Measurements from ENCODE around the gene DNAJC8.

Gene DNAJC8

DNA sequence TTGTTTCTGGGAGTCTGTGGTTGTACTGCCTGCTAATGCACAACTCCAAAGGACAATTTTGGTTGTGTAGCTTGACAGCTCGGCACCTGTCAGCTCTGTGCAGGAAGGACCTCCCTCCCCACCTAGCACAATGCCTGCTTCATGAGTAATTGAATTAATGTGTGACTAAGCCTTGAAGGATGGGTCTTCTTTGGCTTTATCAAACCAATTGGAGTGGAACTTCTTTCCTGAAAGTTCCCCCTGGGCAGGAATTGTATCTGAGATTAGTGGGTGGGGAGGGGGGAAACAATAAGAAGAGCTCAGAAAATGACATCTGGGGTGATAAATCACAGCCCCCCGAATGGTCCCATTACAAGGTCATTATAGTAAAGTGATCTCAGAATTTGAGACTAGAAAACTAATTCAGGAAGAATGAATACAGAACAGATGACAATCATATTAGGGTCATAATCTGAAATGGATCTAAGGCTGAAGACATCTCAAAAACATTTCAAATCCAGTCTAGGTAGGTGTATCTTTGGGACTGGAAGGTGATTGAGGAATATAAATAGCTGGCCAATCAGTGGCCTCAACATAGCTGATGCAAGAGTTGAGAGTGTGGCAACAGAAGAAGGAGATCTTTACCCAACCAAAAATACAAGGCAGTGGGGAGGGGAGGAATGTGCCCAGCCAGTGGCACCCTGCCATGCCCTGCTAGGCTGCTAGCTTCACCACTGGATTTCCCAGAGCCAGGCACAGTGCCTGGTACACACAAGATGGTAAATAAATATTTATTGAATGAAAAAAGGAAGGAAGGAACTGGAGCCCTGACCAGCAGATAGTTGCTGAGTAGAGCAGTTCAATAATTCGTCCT is 16.4 kb upstream of the DNAJC8 start:
- DNase-seq = peak; percentile 64

DNA sequence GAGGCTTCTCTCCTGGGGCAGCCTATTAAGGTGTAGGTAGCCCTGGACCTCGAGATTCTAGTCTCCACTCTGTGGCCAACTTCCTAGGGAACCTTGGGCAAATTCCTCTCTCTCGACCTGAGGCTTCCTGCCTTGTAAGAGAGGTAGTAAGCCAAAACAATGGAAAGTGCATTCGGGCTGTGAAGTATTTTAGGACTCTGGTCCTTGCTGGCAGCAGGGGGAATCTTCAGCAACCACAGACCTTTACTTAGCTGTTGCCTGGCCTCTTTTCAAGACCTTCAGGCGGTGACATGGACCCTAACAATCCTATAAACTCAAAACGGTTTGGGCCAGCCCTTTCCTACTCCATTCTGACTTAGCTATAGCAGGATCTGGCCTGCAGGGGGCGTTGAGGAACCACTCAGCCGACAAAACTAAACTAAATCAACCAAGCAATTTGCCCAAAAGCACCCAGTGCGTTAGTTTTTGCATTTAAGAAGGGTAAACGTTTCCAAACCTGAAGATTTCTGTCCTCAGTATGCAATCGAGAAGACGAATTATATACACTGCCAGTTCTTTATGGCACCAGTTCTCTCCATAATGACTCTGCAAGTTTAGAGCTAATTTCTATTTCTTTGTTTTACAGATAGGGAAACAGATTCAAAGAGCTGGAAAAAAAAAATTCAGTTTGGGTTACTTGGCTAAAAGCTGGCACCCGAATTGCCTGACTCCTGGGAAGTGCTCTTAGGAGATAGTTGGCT is 15.6 kb upstream of the DNAJC8 start:
- DNase-seq = peak; percentile 94

DNA sequence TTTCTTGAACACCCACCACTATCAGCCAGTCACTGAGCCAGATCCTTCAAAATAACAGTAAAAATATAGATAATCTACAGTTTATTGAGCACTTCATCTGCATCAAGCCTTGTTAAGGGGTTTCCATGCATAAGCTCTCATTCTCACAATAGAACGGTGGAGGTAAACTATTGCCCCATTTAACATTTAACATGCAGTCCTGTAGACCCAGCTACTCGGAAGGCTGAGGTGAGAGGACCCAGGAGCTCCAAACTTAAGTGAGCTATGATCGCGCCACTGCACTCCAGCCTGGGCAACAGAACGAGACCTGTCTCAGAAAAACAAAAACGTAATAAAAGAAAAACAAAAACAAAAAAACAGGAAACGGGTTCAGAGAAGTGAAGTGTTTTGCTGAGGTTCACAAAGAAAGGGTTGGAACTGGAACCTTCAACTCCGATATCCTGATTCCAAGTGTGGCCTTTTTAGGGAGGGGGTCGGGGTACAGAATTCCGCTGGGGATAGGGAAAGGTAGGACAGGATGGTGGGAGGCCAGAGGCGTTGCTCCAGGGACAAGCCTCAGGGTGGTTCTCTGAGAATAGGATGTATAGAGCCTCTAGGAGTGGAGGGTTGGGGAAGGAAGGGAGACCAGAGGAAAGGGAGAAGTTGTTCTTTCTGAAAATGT is 14.9 kb upstream of the DNAJC8 start:
- no peak for DNase-seq

DNA sequence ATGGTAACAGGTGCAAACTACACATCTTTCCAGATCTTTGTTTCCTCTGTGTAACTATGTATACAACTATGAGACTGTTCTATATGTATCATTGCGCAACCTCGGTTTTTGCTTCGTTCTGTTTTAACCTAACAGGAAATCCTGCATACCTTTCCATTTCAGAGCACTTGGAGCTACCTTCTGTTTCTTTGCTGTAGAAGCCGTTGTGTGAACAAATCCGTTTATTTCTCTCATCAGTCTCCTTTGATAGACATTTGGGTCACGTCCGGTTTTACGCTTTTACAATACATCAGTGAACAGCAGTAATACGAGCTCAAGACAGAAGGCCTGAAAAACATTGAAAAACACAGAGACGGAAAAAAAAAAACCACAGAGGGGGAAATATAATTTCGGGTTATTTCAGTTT is 13.6 kb upstream of the DNAJC8 start:
- DNase-seq = peak; percentile 79

DNA sequence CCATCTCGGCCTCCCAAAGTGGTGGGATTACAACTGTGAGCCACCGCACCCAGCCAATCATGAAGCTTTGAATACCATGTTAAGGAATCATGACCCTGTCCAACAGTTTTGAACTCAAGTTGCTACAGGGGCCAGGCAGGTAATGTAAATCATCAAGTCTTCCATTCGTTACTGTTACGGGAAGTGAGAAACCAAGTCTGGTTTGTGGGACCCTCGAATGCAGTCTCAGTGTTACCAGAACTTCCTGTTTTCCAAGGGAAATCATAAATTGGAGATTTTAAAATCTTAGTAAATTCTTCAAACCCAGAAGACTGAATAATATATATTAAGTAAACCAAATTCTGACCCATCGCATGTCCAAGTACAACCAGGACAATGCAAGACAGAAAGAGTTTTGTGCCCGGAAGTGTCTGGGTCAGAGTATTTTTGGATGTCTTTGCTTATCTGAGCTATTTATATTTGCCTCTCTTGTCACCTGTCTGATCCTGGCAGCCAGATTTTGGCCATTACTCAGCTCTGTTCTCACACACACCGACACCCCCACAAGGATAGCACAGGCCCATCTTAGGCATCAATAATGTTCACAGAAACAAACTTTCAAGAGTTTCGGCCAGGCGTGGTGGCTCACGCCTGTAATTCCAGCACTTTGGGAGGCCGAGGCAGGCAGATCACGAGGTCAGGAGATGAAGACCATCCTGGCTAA is 11.9 kb upstream of the DNAJC8 start:
- no peak for DNase-seq

DNA sequence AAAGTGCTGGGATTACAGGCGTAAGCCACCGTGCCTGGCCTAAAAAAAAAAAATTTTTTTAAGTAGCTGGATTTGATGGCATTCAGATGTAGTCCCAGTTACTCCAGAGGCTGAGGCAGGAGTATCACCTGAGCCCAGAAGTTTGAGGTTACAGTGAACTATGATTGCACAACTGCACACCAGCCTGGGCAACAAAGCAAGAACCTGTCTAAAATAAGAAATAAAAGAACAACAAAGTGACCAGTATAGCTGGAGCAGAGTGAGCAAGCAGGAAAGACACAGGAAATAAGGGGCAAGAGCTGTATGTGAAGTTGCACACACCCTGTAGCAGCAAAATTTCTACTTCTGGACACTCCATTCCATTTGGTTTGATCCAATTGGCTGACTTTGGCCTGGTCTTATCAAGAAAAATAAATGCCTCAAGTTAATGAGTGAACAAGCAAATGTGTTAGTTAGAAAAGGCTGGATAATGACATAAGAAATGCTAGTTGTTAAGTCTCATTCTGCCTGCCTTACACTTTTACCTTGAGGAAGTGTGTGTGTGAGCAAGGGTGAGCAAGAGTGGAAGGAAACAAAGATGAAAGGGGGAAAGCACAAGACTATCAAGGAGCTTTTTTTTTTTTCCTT is 11.0 kb upstream of the DNAJC8 start:
- DNase-seq = peak; percentile 39

DNA sequence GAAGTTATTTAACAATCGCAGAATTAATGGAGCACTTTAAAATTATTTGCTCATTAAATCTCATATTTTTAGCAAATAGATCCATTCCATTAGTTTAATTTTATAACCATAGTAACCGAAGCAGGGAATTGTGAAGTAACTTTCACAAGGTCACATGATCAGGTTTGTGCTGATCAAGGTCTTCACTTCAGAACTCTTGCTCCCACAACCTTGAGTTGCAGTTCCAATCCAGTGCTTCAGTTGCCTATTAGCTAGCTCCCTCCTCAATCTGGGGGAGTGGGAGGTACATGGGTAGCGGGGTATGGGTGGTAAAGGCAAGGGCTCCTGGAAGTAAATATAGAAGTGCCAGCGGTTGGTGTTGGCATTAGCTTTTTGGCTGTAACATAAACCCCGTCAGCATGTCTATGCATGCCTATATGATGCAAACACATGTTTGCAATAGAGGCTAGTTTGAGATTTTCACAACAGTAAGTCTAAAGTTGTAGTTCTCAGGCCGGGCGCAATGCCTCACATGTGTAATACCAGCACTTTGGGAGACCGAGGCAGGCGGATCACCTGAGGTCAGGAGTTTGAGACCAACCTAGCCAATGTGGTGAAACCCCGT is 8.9 kb upstream of the DNAJC8 start:
- no peak for DNase-seq

DNA sequence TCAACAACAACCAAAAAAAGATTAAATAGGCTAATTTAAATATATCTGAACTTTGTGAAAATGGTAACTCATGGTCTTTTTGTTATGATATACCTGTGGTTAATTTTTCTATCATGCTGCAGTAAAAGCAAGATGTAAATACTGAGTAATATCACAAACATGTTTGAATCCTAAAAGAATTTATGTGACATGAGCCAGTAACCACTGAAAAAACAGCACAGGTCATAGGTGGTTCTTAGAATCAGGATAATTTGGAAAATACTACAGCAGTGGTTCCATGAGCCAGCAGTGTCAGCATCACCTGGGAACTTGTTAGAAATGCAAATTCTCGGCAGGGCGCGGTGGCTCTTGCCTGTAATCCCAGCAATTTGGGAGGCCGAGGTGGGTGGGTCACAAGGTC is 7.2 kb upstream of the DNAJC8 start:
- no peak for DNase-seq

DNA sequence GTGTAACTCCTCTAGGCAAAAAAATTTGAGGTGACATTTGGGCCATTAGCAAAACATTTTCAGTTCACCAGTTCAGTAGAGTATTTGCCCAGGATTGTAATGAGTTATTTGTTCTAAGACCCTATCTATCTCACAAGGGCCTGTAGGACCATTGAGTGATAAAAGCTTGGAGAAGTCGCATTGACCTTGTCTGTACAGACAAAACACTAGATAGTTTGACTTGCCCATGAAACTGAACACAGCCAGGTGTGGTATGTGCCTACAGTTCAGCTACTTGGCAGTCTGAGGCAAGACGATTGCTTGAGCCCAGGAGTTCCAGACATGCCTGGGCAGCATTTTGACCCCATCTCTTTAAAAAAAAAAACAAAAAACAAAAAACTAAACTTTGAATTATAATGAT is 6.2 kb upstream of the DNAJC8 start:
- peak; percentile 32 for DNase-seq

DNA sequence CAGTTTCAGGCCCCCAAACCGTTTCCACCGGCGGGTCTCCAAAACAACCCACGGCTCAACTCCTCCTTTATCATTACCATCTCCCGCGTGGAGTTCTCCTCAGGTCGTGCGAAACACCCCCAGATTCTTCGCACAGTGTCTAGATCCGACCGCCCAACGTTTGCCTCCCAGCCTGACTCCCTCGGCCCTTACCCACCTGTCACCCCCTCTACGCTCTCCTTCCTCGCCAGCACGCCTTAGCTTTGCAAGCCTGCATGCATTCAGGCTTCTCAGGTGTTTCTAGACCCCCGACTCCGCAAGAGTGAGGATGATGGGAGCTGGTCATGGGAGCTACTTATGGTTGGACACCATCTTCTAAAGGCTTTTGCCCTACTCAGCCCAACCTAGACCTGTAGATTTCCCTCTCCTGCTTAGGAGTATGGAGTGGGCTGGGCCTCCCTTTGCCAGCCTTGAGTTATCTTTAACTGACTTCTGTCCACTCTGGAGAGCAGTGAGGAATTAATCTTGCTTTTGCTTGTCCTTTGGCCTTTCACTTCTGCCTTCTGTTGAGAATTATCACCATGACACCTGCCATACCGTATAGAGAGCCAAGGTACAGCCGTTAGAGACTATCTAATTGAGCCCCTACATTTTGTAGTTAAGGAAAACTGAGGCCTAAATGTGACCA is 4.0 kb upstream of the DNAJC8 start:
- peak; percentile 87 for DNase-seq

DNA sequence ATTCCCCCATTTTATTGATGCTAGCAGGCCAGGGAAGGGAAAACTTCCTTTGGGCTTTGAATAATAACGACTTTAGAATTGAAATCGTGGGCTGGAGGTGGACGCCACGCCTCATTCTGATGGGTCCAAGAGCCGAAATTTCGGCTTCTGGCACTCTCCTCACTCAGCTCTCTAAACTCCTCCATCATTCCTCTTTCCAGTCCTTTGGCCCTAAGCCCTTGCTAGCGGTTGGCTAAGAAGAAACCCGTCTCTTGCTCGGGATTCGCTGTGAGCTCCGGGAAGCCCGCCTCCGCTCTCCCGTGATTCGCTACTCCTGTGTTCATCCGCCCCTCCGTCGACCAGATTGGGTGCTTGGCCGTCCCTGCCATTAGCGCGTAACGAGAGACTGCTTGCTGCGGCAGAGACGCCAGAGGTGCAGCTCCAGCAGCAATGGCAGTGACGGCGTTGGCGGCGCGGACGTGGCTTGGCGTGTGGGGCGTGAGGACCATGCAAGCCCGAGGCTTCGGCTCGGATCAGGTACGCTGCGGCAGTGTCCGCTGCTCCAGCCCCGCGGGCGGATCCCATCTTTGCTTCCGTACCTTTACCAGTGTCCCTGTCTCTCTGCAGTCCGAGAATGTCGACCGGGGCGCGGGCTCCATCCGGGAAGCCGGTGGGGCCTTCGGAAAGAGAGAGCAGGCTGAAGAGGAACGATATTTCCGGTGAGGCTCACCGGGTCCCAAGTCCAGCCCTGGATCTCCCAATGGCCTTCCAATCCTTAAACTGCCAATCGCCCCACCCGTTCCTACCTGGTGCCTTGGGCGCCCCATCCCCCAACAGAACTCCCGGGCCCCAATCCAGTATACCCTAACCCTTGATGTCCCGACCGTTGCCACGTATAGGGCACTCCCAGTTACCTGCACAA is 3.2 kb upstream of the DNAJC8 start, which contains the start of gene ATP5IF1:
Gene ATP5IF1, plus strand, starts transcription at position 370 of the 901 bp plus-strand sequence. Its CDS starts 60 bp downstream, at position 430.
- DNase-seq = peak; percentile 100

DNA sequence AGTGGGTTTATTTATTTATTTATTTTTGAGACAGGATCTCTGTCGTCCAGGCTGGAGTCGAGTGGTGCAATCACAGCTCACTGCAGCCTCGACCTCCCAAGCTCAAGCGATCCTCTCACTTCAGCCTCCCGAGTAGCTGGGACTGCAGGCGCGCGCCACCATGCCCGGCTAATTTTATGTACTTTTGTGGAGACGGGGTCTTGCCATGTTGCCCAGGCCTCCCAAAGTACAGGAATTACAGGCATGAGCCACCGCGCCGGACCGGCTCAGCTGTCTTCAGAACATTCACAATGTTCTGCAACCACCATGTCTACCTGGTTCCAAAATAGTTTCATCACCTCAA is 406 bp upstream of the DNAJC8 start:
- DNase-seq = no peak

DNA sequence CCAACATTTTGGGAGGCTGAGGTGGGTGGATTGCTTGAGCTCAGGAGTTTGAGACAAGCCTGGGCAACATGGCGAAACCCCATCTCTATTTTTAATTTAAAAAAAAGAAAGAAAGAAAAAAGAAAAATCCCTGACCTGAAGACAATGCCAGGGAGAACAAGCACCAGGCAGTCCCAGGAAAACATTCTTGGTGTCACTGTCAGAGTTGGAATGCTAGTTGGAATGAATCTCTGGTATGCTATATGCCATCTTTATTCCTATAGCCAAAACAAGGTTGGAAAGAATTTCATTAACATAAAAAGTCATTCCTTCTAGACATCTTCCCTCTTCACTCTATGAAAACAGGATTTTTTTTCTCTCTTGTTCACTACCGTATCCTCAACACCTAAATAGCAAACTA is 2.8 kb downstream of the DNAJC8 start:
- DNase-seq = no peak

DNA sequence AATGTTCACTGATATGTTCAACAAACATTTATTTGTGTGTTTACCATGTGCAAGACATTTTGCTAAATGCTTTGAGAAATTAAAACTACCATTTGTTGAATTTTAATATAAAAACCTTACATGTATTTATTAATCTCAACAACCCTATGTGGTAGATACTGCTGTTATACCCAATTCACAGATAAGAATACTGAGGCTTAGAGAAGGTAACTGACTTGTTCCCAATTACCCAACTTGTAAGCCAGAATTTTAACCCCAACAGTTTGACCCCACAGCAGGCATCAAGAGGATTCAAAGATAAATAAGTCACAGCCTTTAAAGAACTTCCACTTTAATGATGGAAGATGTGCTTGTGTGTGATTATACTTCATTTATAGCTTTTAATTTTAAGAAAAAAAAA is 3.7 kb downstream of the DNAJC8 start:
- DNase-seq = no peak

DNA sequence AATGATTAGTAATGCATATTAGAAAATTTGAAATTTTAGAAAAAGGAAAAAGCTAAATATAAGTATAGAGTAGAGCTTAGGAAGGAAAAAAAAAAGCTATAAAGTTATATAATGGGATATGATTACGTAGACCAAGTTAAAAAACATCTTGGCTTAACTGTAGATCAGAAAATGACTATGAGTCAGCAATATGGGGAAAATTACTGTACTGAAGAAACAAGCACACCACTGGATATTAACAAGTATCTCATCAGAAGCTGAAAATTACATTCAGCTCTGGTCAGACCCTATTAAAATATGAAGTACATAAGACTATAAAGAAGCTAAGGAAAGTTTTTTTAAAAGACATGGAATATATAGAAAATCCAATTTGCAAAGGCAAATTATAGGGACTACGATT is 19.5 kb downstream of the DNAJC8 start:
- DNase-seq = peak; percentile 30

DNA sequence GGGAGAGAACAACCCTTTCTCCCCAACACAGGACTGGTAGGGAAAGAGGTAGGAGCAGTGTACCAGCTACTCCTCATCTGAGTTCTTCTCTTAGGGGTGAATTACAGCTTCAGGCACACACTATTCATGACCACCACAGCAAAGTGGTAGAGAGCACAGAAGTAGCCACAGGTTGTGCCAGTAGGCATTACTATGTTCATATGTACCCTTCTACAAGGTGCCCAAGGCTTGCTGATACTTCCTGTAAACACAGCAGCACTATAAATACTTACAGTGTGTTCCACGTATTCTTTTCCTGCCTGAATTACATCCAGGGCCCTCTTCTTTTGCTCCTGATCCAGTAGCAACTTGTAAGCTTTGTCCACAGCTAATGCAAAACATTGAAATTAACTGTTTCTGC is 23.1 kb downstream of the DNAJC8 start:
- DNase-seq = no peak

DNA sequence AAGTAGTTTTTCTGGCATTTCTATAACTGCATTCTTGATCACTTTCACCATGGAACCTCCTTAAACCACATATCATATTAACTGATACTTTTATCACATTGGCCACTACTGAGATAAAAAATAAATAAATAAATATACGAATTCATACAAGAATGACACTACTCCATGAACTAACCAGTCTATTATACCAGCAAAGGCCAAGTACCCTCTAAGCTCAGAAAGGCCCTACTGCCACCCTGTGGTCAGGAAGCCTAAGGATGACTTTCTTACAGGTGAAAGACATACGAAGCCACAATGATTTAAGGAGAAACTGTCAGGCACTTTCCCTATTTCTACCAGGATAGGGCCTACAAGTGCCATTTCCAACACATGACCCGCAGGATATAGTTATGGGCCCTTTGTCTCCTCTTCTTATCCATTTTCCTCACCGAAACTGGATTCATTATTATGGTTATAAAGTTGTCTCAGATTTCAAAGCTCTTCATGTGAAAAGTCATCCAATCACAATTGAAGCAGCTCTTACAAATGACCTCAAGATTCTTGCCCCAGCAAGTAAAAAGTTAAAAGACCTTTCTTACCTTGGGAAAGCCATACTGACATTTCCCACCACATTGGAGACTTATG is 23.9 kb downstream of the DNAJC8 start:
- peak; percentile 86 for DNase-seq

DNA sequence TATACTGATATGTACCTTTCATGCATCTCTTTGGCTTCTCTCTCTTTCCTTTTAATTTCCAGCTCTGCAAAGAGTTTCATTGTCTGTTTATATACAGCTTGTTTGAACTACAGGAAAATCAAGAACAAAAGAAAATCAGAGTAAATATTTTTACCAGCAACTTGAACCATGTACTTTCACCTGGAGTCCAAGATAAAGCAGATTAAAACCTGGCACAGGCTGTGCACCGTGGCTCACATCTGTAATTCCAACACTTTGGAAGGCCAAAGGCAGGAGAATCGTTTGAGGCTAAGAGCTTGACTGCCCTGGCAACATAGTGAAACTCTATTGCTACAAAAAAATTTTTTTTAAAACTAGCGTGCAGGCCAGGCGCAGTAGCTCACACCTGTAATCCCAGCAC is 27.6 kb downstream of the DNAJC8 start:
- DNase-seq = no peak

DNA sequence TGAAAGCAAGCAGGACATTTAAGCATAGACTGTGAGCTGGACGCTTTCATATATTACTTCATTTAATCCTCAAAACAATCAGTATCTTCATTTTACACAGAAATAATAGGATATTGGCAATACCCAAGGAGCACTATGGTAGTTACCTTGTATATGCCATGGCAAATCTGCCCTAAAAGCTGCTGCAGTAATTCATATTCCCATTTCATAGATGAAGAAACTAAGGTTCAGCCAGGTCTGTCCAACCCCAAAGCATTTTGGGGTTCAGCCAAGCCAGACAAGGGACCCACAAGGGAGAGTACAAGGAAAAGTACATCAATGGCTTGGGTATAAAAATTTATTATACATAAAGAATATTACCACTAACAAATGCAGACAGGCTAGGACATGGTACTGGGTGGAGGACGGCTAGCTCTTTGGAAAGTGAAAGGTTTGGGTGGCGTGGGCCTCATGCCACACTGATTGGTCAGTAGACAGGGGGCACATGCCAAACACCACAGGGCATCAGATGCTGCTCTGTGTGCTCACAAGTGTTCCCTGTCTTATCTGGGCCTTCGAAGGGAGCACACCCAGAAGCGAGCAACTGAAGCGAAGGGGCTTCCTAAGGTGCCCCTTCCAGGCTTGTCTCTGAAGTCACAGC is 32.5 kb downstream of the DNAJC8 start:
- no peak for DNase-seq
